Measurements from ENCODE around the gene PCTP.
A peak's percentile ranks its signal among the peaks of the same experiment; 100 is the strongest.

The PCTP gene

GRCh38 chr17:55750750-55751657 is at the start of gene PCTP:
Gene PCTP (plus strand): TSS chr17:55751051. CDS start chr17:55751104, 53 bp downstream.
- TF ChIP-seq REST (IDR thresholded peaks at IDR 0.05; ENCODE audit: low read depth) (no peak), NFIC (IDR thresholded peaks at IDR 0.05) (no peak; the same call in none of the 2 replicates), YY1 (IDR thresholded peaks at IDR 0.05; ENCODE audit: low read depth) (peak; percentile 46; the same call in 1 of the 2 replicates), FOXM1 (IDR thresholded peaks at IDR 0.05; ENCODE audit: borderline replicate concordance, low read depth) (peak; percentile 19; the same call in 1 of the 2 replicates), TEAD4 (IDR thresholded peaks at IDR 0.05) (no peak), EP300 (IDR thresholded peaks at IDR 0.05; ENCODE audit: borderline replicate concordance) (no peak), CEBPB (IDR thresholded peaks at IDR 0.05) (no peak), RAD21 (IDR thresholded peaks at IDR 0.05; ENCODE audit: low read depth) (no peak), MAX (IDR thresholded peaks at IDR 0.05) (peak; percentile 63), EGR1 (IDR thresholded peaks at IDR 0.05) (no peak), TCF12 (IDR thresholded peaks at IDR 0.05; ENCODE audit: low read depth) (peak; percentile 65; the same call in 1 of the 2 replicates), ZBTB7A (IDR thresholded peaks at IDR 0.05; ENCODE audit: low read depth) (peak; percentile 71; the same call in 1 of the 2 replicates), TAF1 (IDR thresholded peaks at IDR 0.05; ENCODE audit: low read depth) (peak; percentile 86), CREB1 (IDR thresholded peaks at IDR 0.05; ENCODE audit: low read depth) (no peak)
- TF ChIP-seq, protein P1, sequence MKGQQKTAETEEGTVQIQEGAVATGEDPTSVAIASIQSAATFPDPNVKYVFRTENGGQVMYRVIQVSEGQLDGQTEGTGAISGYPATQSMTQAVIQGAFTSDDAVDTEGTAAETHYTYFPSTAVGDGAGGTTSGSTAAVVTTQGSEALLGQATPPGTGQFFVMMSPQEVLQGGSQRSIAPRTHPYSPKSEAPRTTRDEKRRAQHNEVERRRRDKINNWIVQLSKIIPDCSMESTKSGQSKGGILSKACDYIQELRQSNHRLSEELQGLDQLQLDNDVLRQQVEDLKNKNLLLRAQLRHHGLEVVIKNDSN (IDR thresholded peaks at IDR 0.05) = 0 out of 2 replicates have a peak, but pooled peaks have one; percentile 9

GRCh38 chr17:55702150-55702549 is 48.7 kb upstream of the PCTP start:
- TF ChIP-seq YY1 (IDR thresholded peaks at IDR 0.05; ENCODE audit: low read depth) (no peak), EP300 (IDR thresholded peaks at IDR 0.05; ENCODE audit: borderline replicate concordance) (no peak), NFIC (IDR thresholded peaks at IDR 0.05) (no peak), RAD21 (IDR thresholded peaks at IDR 0.05; ENCODE audit: low read depth) (no peak), MAX (IDR thresholded peaks at IDR 0.05) (no peak), REST (IDR thresholded peaks at IDR 0.05; ENCODE audit: low read depth) (no peak), CREB1 (IDR thresholded peaks at IDR 0.05; ENCODE audit: low read depth) (no peak), TCF12 (IDR thresholded peaks at IDR 0.05; ENCODE audit: low read depth) (no peak), ZBTB7A (IDR thresholded peaks at IDR 0.05; ENCODE audit: low read depth) (no peak)

- TF ChIP-seq YY1 (IDR thresholded peaks at IDR 0.05; ENCODE audit: low read depth) = no peak
- TF ChIP-seq TCF12 (IDR thresholded peaks at IDR 0.05; ENCODE audit: low read depth) = no peak
- no peak for TF ChIP-seq FOXM1 (IDR thresholded peaks at IDR 0.05; ENCODE audit: borderline replicate concordance, low read depth)
- TF ChIP-seq TAF1 (IDR thresholded peaks at IDR 0.05; ENCODE audit: low read depth) = no peak
- no peak for TF ChIP-seq CREB1 (IDR thresholded peaks at IDR 0.05; ENCODE audit: low read depth)
Measured at GRCh38 chr17:55704401-55704800, 46.5 kb upstream of the PCTP start.

DNA sequence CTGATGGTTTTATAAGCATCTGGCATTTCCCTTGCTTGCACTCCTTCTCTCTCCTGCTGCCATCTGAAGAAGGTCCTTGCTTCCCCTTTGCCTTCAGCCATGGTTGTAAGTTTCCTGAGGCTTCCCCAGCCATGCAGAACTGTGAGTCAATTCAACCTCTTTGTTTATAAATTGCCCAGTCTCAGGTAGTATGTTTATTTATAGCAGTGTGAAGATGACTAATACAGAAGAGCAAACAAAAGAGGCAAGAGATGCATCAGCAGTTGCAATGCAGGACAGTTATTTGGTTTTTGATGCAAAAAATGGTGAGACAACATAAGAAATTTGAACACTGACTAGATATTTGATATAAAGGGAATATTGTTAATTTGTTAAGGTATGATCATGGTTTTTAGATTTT is 45.0 kb upstream of the PCTP start:
- TF ChIP-seq YY1 (IDR thresholded peaks at IDR 0.05; ENCODE audit: low read depth) (no peak), MAX (IDR thresholded peaks at IDR 0.05) (no peak), ZBTB7A (IDR thresholded peaks at IDR 0.05; ENCODE audit: low read depth) (no peak), REST (IDR thresholded peaks at IDR 0.05; ENCODE audit: low read depth) (no peak), TEAD4 (IDR thresholded peaks at IDR 0.05) (no peak), EP300 (IDR thresholded peaks at IDR 0.05; ENCODE audit: borderline replicate concordance) (no peak), RAD21 (IDR thresholded peaks at IDR 0.05; ENCODE audit: low read depth) (no peak), CREB1 (IDR thresholded peaks at IDR 0.05; ENCODE audit: low read depth) (no peak), FOXM1 (IDR thresholded peaks at IDR 0.05; ENCODE audit: borderline replicate concordance, low read depth) (no peak)
- TF ChIP-seq, protein P1 (IDR thresholded peaks at IDR 0.05) = no peak
